ENCODE measurements around the gene GFRA4. TPM values are rescaled to one million over a fixed set of nuclear protein-coding genes. Genes with fewer than 3 reads are reported as not detected.

Gene GFRA4
- total and polyA plus RNA-seq, 7 experiments from 2014 or later, result not detected

- Histone ChIP-seq H3K27me3 (ENCODE audit: control insufficient read depth in 2 of 2, insufficient read depth in 2 of 2, low read length in 2 of 2) (no peaks in the 10 kb centered on the region), H3K36me3 (ENCODE audit: control insufficient read depth in 2 of 3, insufficient read depth in 3 of 3, low read length in 3 of 3) (no peaks in the 10 kb centered on the region), H3K9me3 (ENCODE audit: control insufficient read depth in 2 of 3, low read length in 3 of 3) (no peaks in the 10 kb centered on the region), H3K4me1 (ENCODE audit: control insufficient read depth in 2 of 2, insufficient read depth in 2 of 2, low read length in 2 of 2) (peaks cover 7 to 11% of the 10 kb centered on the region in 2 donors), H3K27ac (ENCODE audit: low read depth, low read length) (no peak overlapping the region), H3K4me3 (ENCODE audit: low read length) (no peak overlapping the region)
- H3K36me3 Mint-ChIP-seq, result peaks cover 0 to 4% (median 0%) of the 10 kb centered on the region in 5 donors
- CTCF ChIA-PET, result no interaction called here
- intact Hi-C loops (cut with micrococcal nuclease), result no loop called here
- H3K27me3 Mint-ChIP-seq, result peaks cover 14 to 51% (median 28%) of the 10 kb centered on the region in 5 donors
- no peaks in the 10 kb centered on the region for H3K9me3 Mint-ChIP-seq
- peak overlapping the region in 1 of 9 donors; percentile 43 for H3K27ac Mint-ChIP-seq
- DNase-seq, result no peak
- ATAC-seq, result no peak
- POLR2A ChIA-PET, result no interaction called here
- H3K4me3 Mint-ChIP-seq, result no peak overlapping the region
- H3K4me1 Mint-ChIP-seq, result peaks cover 7 to 27% (median 17%) of the 10 kb centered on the region in 7 donors
Measured at GRCh38 chr20:3669710-3670367, 6.6 kb upstream of the GFRA4 start.

GRCh38 chr20:3667434-3668037, 4.3 kb upstream of the GFRA4 start:
- ChIA-PET CTCF (no interaction called here), POLR2A (no interaction called here)
- Mint-ChIP-seq H3K9me3 (no peaks in the 10 kb centered on the region), H3K27me3 (peaks cover 9 to 53% (median 21%) of the 10 kb centered on the region in 5 donors), H3K4me1 (peaks cover 7 to 23% (median 15%) of the 10 kb centered on the region in 7 donors), H3K36me3 (no peaks in the 10 kb centered on the region), H3K4me3 (peak overlapping the region in 2 of 10 donors; percentile 21 to 44), H3K27ac (peak overlapping the region in 1 of 9 donors; percentile 5)
- Histone ChIP-seq H3K9me3 (ENCODE audit: control insufficient read depth in 2 of 3, low read length in 3 of 3) (no peaks in the 10 kb centered on the region), H3K27ac (ENCODE audit: low read depth, low read length) (no peak overlapping the region), H3K27me3 (ENCODE audit: control insufficient read depth in 2 of 2, insufficient read depth in 2 of 2, low read length in 2 of 2) (no peaks in the 10 kb centered on the region), H3K36me3 (ENCODE audit: control insufficient read depth in 2 of 3, insufficient read depth in 3 of 3, low read length in 3 of 3) (no peaks in the 10 kb centered on the region), H3K4me1 (ENCODE audit: control insufficient read depth in 2 of 2, insufficient read depth in 2 of 2, low read length in 2 of 2) (peaks cover 7 to 11% of the 10 kb centered on the region in 2 donors), H3K4me3 (ENCODE audit: low read length) (no peak overlapping the region)
- intact Hi-C loops (cut with micrococcal nuclease), result no loop called here
- no peak for DNase-seq
- no peak for ATAC-seq

DNA sequence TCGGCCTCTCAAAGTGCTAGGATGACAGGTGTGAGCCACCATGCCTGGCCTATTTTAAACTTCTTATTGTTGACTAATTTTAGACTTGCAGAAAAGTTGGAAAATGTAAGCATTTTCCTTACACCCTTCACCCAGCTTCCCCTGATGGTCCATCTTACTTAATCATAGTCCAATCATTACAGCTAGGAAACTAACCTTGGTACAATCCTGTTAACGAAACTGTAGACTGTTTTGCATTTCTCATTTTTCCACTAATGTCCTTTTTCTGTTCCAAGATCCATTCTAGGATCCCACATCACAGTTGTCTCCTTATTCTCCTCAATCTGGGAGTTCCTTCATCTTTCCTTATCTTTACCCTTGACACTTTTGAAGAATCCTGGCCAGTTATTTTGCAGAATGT, 659 bp upstream of the GFRA4 start:
- DNase-seq (no peak), ATAC-seq (no peak)
- CTCF ChIA-PET, result no interaction called here
- Histone ChIP-seq H3K4me1 (ENCODE audit: control insufficient read depth in 2 of 2, insufficient read depth in 2 of 2, low read length in 2 of 2) (peaks cover 7 to 11% of the 10 kb centered on the region in 2 donors), H3K4me3 (ENCODE audit: low read length) (no peak overlapping the region), H3K27me3 (ENCODE audit: control insufficient read depth in 2 of 2, insufficient read depth in 2 of 2, low read length in 2 of 2) (peaks cover 0 to 2% of the 10 kb centered on the region in 2 donors), H3K36me3 (ENCODE audit: control insufficient read depth in 2 of 3, insufficient read depth in 3 of 3, low read length in 3 of 3) (no peaks in the 10 kb centered on the region), H3K9me3 (ENCODE audit: control insufficient read depth in 2 of 3, low read length in 3 of 3) (no peaks in the 10 kb centered on the region), H3K27ac (ENCODE audit: low read depth, low read length) (no peak overlapping the region)
- Mint-ChIP-seq H3K4me1 (peaks cover 7 to 26% (median 19%) of the 10 kb centered on the region in 7 donors), H3K4me3 (no peak overlapping the region), H3K9me3 (peaks cover 0 to 2% (median 0%) of the 10 kb centered on the region in 11 donors), H3K27ac (no peak overlapping the region), H3K36me3 (no peaks in the 10 kb centered on the region), H3K27me3 (peaks cover 22 to 53% (median 25%) of the 10 kb centered on the region in 5 donors)
- intact Hi-C loops (cut with micrococcal nuclease), result no loop called here
- POLR2A ChIA-PET, result no interaction called here

DNA sequence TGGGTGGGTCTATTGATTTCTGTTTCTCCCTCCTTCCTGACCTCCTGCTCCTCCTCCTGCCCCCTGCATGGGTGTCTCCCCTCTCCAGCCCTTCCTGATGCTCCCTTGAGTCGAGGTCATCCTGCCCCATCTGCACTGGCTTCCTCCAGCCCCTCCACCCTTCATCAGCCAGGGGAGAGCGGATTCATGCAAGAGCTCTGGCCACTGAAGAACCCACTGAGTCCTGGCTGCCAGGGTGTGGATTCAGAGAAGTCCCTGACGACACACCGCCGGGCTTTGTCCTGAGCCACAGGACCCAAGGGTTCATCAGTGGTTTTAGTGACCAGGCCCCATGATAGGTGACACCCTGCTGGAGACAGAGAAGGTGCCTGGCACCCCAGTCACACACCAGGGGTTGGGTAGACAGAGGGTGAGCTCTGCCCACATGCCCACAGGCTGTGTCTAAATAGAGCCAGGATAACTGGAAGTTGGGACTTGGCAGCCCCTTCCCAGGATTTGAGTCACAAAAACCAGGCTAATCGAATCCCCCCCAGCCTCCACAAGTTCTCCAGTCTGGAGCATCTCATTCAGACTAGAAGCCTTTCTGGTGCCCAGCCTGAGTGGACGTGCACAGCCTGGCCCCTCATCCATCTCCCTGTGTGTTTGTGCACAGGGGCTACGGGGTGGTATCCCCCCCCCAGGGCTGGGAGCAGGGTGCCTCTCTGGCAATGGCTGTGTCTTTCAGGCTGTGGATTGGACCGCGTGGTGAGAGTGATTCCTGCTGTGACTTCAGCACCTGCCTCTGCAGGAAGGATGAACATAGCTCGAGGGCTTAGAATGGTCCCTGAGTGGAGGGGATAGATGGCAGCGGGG, 1.2 kb downstream of the GFRA4 start:
- Mint-ChIP-seq H3K4me3 (peak overlapping the region in 1 of 10 donors; percentile 34), H3K36me3 (no peaks in the 10 kb centered on the region), H3K9me3 (peaks cover 0 to 2% (median 0%) of the 10 kb centered on the region in 11 donors), H3K27me3 (peaks cover 22 to 52% (median 28%) of the 10 kb centered on the region in 5 donors), H3K4me1 (peaks cover 7 to 21% (median 19%) of the 10 kb centered on the region in 7 donors), H3K27ac (no peak overlapping the region)
- DNase-seq (no peak), ATAC-seq (no peak)
- no peak overlapping the region for H3K4me3 ChIP-seq (ENCODE audit: low read length)
- intact Hi-C loops (cut with micrococcal nuclease), result no loop called here
- ChIA-PET CTCF (no interaction called here), POLR2A (no interaction called here)
- H3K27ac ChIP-seq (ENCODE audit: low read depth, low read length), result no peak overlapping the region
- no peaks in the 10 kb centered on the region for H3K36me3 ChIP-seq (ENCODE audit: control insufficient read depth in 2 of 3, insufficient read depth in 3 of 3, low read length in 3 of 3)
- no peaks in the 10 kb centered on the region for H3K9me3 ChIP-seq (ENCODE audit: control insufficient read depth in 2 of 3, low read length in 3 of 3)
- peaks cover 0 to 2% of the 10 kb centered on the region in 2 donors for H3K27me3 ChIP-seq (ENCODE audit: control insufficient read depth in 2 of 2, insufficient read depth in 2 of 2, low read length in 2 of 2)
- H3K4me1 ChIP-seq (ENCODE audit: control insufficient read depth in 2 of 2, insufficient read depth in 2 of 2, low read length in 2 of 2), result peaks cover 7 to 11% of the 10 kb centered on the region in 2 donors

DNA sequence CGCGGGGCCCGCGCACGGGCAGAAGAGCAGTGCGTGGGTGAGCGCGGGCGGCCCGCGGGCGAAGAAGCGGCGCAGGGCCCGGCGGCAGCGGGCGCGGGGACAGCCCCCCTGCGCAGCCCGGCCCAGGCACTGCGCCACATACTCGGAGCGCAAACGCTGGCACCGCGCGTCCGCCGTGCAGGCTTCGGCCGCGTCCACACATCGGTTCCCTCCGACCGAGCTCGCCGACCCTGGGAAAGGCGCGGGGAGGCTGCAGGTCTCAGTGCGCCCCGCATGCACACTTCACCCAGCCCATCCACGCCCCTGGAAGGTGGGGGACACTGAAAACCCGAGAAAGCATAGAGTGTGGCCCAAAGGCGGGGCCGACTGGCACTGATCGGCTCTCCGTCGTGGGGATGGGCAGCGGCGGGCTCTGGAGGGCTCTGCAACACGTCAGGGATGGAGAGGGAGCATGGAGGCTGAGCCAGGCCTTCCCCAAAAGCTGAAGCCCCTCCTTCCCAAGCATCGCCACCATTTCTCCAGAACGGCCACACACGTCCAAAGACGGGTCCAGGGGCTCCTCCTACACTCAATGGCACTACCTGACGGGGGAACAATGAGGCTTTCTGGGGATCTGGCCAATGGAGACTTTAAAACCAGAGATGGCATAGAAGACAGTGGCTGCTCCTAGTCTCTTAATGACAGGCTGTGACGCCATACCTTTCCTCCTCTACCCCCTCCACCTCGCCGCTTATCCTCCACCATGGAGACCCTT, 2.0 kb downstream of the GFRA4 start:
- Mint-ChIP-seq H3K4me1 (peaks cover 6 to 17% (median 14%) of the 10 kb centered on the region in 7 donors), H3K9me3 (peaks cover 0 to 2% (median 0%) of the 10 kb centered on the region in 11 donors), H3K27ac (no peak overlapping the region), H3K36me3 (no peaks in the 10 kb centered on the region), H3K4me3 (peak overlapping the region in 1 of 10 donors; percentile 34), H3K27me3 (peaks cover 22 to 52% (median 28%) of the 10 kb centered on the region in 5 donors)
- CTCF ChIA-PET, result no interaction called here
- H3K27me3 ChIP-seq (ENCODE audit: control insufficient read depth in 2 of 2, insufficient read depth in 2 of 2, low read length in 2 of 2), result peaks cover 0 to 2% of the 10 kb centered on the region in 2 donors
- DNase-seq (no peak), ATAC-seq (no peak)
- H3K27ac ChIP-seq (ENCODE audit: low read depth, low read length), result no peak overlapping the region
- H3K9me3 ChIP-seq (ENCODE audit: control insufficient read depth in 2 of 3, low read length in 3 of 3), result no peaks in the 10 kb centered on the region
- no peaks in the 10 kb centered on the region for H3K36me3 ChIP-seq (ENCODE audit: control insufficient read depth in 2 of 3, insufficient read depth in 3 of 3, low read length in 3 of 3)
- POLR2A ChIA-PET, result no interaction called here
- H3K4me3 ChIP-seq (ENCODE audit: low read length), result no peak overlapping the region
- intact Hi-C loops (cut with micrococcal nuclease), result no loop called here
- peaks cover 5 to 8% of the 10 kb centered on the region in 2 donors for H3K4me1 ChIP-seq (ENCODE audit: control insufficient read depth in 2 of 2, insufficient read depth in 2 of 2, low read length in 2 of 2)

DNA sequence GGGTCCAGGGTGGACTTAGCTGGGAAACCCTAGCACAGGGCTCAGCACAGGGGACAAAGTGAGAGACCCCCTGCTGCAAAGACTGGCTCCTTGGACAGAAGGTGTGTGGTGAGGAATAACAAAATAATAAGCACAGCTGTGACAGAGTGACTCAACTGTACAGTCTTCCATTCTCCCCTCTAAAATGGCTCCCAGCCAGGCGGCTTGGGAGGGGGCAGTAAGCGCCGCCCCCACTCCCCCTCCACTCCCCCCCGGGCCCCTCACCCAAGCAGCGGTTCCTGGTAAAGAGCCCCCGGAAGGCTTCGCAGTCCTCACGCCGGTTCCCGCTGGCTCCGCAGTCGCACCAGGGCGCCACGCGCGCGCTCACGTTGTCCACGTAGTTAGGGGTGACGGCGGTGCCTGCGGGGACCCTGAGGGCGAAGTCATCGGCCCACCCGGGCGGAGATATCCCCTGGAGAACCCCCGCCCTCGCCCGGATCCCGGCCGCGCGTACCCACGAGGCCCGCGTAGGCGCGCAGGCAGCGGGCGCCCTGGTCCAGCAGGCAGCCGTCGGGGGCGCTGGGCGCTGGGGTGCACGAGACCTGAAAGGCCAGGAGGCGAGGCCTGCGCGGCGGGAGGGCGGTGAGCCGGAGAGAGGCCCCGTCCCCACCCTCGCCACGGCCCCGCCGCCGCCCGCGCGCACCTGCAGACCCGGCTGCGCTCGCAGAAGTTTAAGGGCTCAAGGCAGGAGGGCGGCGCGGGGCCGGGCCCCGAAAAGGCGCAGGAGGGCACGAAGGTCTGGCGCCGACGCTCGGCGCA, 2.7 kb downstream of the GFRA4 start:
- Mint-ChIP-seq H3K4me3 (no peak overlapping the region), H3K9me3 (peaks cover 0 to 2% (median 0%) of the 10 kb centered on the region in 11 donors), H3K4me1 (peaks cover 0 to 11% (median 8%) of the 10 kb centered on the region in 7 donors), H3K27me3 (peaks cover 22 to 50% (median 28%) of the 10 kb centered on the region in 5 donors), H3K27ac (no peak overlapping the region), H3K36me3 (no peaks in the 10 kb centered on the region)
- Histone ChIP-seq H3K4me1 (ENCODE audit: control insufficient read depth in 2 of 2, insufficient read depth in 2 of 2, low read length in 2 of 2) (peaks cover 0 to 3% of the 10 kb centered on the region in 2 donors), H3K4me3 (ENCODE audit: low read length) (no peak overlapping the region), H3K36me3 (ENCODE audit: control insufficient read depth in 2 of 3, insufficient read depth in 3 of 3, low read length in 3 of 3) (no peaks in the 10 kb centered on the region), H3K27ac (ENCODE audit: low read depth, low read length) (no peak overlapping the region), H3K9me3 (ENCODE audit: control insufficient read depth in 2 of 3, low read length in 3 of 3) (no peaks in the 10 kb centered on the region), H3K27me3 (ENCODE audit: control insufficient read depth in 2 of 2, insufficient read depth in 2 of 2, low read length in 2 of 2) (peaks cover 0 to 2% of the 10 kb centered on the region in 2 donors)
- DNase-seq (no peak), ATAC-seq (no peak)
- intact Hi-C loops (cut with micrococcal nuclease), result no loop called here
- ChIA-PET POLR2A (no interaction called here), CTCF (no interaction called here)
